HG03064 (cell line): Measurements from ENCODE around the gene PLXDC1.

Experiments used
- ATAC-seq: cut with Tn5 transposase; IDR thresholded peaks from one replicate; pipeline ENCODE4 v1.9.1; 2021; ENCODE audit warnings: low read depth; ENCODE audit not compliant: unreplicated experiment

Gene PLXDC1

DNA sequence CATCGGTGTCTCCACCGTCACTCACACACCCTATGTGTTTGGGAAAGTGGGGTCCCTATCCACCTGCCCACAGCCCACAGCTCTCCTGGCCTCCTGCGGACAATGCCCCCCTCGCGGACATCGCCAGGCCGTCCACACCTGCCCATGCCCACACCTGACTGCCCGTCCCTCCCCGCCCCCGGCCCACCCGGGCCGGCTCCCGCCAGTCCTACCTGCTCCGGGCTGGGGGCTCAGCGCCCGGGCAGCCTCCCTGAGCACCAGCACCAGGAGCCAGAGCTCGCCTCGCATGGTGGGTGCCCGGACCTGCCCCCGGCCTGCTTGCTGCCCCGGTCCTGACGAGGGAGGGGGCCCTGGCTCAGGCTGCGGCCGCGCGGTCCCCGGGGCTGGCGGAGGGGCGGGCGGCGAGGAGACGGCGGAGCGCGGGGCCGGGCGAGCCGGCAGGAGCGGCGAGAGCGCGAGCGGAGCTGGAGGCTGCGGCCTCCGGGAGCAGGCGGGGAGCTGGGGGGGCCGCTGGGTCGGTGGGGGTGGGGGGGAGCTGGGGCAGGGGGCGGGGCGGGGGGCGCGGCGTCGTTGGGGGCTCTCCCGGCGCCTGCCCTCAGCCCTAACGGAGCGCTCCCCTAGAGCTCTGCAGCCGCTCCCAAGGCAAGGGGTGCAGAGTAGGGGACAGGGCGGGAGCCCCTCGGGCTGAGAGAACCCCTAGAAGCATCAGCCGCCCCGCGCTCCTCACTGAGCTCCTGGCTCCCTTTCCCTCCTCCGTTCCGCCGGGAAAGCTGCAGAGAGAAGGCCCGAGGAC lies at the start of gene PLXDC1:
Gene PLXDC1, minus strand, starts transcription at position 488 of the 793 bp plus-strand sequence. Its CDS starts 200 bp downstream, at position 288.
- ATAC-seq: no peak

DNA sequence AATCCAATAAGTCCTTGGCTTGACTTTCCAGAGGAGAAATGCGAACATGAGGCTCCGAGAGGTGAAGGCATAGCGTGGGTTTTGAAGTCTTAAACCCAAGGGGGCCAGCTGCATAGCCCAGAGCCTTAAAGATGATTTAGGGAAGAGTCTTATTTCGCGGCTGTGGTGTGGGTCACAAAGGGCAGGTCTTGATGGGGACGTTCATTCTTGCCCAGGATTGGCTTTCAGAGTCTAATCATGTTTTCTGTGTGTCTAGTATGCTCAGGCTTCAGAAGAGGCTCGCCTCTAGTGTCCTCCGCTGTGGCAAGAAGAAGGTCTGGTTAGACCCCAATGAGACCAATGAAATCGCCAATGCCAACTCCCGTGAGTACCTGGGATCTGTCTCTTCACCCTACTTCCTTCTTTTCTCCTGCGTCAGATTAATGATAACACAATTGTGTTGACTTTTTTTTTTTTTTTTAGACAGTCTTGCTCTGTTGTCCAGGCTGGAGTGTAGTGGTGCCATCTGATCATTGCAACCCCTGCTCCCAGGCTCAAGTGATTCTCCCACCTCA lies 49.6 kb upstream of the PLXDC1 start:
- no peak for ATAC-seq

DNA sequence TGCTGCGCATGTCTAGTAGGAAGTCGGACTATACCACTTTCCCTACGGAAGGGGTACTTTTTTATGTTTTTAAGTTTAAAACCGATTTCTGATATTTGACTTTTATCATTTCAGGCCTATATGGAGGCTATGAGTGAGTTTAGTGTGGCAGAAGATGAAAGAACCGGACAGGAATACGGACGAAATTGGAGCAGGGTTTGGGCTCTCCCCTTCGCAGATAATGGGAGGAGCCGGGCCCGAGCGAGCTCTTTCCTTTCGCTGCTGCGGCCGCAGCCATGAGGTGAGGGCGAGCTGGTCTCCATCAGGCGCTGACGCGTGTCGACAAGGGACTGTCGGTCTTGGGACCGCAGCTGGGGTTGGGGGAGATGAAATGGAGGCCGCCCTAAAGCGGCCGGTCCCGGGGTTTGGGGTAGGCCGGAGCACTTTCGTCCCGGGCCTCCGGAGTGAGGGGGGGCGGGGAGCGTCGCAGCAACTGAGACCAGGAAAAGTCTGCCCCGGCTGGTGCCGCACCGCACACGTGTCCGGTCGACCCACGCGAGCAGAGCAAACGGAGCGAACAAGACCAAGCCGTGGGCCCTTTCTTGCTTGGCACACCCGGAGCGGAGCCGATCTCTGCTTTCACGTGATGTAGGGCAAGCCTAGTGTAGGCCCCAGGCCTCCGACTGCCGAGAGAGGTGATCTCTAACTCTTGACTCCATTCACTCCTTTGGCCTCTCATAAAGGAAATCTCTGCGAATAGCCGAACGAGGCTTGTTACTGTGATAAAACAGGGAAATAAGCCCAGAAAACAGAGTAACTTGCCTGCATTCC lies 48.8 kb upstream of the PLXDC1 start, which contains the start of gene RPL19:
Gene RPL19, plus strand, starts transcription at position 214 of the 810 bp plus-strand sequence. Its CDS starts 62 bp downstream, at position 276.
- ATAC-seq: no peak

DNA sequence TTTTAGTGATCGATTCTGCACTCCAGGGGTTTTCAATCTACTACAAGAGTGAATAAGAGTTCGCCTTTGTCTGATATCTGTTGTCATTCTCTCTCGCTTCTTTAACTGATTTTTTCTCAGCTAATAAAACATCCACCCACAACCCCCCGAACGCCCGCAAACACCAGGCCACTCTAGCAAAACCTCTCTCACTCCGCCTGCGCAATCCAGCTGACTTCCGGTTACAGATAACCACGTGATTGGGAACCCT lies 48.3 kb upstream of the PLXDC1 start:
- no peak for ATAC-seq

DNA sequence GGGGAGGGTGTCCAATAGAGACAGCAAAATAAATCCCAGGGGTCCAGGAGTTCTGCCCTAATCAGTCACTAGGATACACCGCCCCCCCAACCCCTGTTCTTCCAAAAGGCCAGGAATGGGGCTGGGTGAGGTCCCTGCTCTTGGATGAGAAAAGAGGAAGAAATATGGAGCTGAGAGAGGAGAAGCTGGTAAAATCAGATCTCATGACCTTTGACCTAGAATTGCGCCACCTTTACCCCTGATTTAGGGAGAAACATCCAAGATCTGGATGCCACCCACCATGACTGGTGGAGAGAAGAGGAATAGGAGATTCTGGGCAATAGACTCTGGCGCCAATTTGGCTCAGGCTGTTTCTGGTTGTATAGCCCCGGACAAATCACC lies 46.7 kb upstream of the PLXDC1 start:
- ATAC-seq: no peak

DNA sequence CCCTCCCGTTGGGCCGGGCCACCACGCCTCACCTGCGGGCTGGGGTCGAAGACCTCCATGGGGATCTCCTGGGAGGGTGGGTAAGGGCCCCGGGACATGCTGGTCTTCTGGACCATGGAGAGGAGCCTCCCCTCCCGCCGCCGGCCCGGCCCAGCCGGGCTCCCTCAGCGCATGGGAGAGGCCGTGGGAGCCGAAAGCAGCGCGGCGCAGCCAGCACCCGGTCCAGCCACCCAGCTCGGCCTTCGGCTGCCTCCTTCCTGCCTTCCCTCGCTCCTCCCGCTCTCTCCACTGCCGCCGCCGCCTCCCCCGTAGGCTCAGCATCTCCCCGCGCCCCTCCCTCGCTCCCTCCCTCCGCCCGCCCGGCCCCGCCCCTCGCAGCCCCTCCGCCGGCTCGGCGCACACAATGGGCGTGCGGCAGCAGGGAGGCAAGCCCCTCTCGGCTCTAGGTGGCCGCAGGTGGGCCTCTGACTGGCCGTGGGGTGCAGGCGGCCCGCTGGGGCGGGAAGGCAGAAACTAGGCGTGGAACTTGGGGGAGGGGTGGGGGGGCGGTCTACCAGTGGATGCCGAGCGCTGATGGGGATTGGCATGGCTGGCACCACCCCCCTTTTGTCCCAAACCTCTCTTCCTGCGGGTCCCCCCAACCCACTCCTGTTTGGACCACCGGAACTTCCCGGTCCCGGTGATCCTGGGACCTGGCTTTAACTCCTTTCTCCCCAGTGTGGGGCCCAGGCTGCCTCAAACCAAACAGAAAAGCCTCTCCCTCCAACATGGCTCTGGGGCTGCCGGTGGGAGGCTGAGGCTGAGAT lies 46.1 kb upstream of the PLXDC1 start, which contains the start of gene CACNB1:
Gene CACNB1, minus strand, starts transcription at position 290 of the 806 bp plus-strand sequence. Its CDS starts 174 bp downstream, at position 116.
- no peak for ATAC-seq

DNA sequence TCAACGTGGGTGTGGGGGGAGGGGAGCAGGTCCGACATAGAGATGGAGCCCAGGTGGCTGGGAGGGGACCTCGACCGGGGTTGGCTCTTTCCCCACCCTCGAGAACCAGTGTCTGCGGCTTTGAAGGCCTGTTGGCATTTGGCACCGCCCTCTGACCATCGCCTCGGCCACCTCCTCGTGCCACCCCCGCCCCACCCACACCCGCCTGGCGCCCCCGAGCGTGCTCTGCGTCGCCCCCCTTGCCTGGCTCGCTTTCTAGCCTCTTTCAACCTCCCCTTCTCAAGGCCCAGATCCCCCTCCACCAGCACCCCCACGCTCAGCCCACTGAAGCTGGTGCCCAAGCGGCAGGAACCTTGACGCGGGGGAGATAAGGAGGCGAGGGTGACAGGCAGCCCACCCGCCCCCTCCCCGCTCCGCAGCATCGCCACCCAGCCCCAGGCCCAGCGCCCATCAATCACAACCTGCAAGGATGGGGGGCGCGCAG lies 45.4 kb upstream of the PLXDC1 start:
- ATAC-seq: no peak

DNA sequence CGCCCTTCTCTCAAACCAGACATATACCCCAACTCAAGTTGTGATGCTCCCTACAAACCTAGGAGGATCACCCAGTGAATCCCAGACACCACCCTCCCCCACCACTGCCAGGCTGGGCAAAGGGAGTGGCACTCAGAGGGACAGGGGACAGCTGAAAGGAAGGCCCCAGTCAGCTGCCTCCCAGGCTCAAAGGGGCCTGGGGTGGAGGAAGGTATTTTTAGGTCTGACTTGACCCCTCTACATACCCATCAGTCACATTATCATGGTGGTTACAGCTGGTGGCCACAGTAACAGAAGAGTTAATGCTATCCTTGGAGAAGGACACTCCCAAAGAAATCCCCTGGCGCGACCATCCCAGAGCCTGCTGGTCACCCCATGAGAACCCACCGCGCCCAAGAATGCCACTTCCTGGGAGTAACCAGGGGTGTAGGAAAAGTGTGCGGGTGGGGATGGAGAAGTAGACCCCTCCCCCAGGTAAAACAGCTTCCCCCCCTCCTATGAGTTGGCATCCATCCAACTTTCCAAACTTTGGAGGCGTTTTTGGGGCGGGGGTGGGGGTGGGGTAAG lies 44.9 kb upstream of the PLXDC1 start:
- no peak for ATAC-seq

DNA sequence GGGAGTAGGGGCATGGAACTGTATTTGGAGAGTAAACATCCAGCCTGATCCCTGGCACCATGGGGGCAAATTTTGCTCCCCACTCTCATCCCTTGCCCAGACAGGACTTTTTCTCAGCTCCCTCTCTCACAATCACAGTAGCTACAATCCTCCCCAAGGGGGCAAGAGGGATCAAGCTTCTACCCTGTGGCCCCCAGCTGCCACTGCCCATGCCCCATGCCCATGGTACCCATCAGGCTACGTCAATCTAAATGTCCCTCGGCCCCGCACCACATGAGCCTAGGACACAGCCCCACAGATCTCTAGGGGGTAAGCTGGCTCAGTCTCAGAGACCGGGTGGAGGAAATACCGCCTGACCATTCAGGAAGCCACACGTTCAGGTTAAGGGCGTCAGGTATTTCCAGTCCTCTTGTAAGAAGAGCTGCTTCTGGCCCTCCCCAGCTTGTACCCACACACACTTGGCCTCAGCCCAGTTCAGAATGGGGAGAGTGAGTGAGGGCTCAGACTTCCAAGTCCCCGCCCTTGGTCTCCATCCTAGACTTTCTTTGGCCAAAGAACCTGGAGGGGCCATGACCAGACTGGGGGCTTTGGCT lies 44.2 kb upstream of the PLXDC1 start:
- ATAC-seq: no peak

DNA sequence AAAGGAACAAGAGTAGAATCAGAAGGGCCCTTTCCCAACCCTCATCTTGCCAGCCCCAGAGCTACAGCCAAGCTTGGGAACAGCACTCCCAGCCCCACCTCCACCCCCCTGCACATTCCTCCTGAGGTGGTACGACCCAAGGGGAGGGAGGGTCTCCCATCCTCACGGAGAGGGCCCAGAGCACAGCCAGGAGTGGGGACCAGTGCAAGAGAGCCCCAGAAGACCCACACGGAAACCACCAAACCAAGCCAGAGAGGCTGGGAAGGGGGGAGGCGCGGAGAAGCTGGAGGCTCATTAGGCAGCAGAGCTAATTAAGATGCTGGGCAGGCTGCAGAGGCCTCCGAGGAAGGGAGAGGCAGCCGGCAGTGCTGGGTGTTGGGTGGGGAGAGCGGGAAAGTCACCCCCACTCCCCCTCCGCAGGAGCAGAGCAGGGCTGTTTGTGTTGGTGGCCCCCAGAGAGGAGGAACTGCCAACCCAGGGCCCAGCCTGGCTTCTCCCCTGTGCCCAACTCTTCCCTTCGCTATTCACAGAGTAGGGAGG lies 43.6 kb upstream of the PLXDC1 start:
- no peak for ATAC-seq

DNA sequence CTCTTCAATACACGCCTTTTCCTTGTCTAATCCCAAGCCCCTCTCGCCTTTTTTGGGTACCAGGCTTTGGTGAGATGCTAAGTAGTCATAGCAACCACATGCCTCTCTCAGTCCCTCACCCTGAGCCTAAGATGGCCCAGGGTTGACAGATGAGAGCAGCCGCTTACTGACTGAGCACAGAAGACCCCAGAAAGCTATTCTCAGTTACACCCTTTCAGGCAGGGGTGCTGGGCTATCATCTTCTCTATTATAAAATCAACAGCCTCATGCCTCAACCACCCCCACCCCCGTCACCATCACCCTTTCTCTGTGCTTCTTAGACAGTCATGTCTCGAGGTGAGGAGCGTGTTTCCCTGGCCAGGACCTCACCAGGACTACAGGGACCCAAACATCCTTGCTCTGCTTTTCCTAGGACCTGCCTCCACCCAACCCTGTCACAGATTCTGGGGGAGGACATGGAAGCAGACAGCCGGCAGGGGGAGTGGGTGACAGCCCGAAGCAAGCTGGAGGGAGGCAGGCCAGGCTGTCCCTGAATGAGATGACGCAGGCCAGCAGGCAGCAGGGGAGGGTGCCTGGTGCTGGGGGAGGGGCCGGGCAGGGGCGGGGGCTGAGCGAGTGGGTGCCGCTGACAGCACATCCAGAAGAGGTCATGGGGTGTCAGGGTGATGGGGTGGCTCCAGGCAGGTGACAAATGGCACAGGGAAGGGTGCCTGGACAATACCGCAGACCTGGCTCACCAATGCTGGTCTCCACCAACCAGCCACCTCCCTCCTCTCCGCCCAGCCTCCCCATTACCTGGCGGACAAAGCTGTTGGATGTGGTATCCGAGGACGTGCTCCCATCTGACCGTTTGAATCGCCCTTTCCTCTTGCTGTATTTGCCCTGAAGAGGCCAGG lies 42.9 kb upstream of the PLXDC1 start:
- no peak for ATAC-seq

DNA sequence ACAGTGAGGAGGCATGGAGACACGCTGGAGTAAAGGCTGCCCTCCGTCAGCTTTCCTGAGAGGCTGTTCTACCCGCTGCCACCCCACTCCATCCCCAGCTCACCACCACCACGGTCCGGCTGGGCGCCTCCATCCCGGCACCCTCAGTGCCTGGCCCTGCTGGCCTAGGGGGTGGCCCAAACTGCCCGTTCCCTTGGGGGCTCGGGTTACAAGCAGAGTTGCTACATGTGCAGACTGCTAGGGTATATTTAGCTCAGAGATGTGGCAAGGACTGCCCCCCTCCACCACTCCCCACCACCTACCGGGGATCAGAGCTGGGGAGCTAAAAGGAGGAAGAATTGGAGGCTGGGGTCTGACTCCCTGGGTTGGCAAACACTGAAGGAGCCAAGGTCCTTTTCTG lies 41.9 kb upstream of the PLXDC1 start:
- ATAC-seq: no peak

DNA sequence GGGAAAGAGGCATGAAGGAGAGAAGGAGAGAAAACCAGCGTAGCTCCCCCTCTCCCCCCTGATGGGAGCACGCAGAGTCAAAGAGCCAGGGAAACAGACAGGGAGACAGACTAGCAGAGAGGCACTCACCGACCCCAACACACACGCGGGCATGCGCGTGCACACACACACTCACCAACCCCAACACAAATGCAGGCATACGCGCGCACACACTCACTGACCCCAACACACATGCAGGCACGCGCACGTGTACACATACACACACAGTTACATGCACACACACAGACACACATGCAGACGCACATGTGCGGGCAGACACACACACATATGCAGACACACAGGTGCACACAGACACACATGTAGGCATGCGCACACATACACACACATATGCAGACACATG lies 41.5 kb upstream of the PLXDC1 start:
- ATAC-seq: no peak

DNA sequence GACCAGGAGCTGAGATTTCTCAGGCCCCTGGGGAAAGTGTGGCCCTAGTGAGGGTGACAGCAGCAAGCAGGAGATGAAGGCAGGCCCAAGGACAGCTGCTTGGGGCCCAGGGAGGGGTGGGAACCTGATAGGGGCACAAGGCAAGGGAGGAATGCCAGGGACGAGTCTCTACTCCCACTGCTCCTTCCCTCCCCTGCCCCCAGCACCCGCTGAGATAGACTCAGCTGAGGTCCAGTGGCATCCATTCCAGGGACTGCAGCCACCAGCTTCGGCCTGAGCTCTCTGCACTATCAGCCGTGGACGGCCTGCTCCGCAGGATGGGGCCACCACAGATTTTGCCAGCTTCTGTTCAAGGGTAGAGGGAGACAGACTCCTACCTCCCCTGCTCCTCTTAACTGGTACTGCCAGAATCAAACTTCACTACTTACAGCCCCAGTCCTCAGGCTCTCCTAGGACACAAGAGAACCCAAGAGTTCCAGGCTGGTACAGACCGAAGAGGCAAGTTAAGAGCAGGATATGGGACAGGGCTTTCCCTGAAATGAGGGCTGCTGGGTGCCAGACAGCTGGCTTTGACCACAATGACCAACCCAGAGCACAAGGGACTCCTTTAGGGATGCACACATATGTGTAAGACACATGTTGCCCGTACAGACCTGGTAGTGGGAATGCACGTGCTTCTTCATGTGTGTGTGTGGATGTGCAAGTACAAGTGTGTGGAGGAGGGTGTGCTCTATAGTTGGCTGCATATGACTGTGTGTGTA lies 40.5 kb upstream of the PLXDC1 start:
- no peak for ATAC-seq

DNA sequence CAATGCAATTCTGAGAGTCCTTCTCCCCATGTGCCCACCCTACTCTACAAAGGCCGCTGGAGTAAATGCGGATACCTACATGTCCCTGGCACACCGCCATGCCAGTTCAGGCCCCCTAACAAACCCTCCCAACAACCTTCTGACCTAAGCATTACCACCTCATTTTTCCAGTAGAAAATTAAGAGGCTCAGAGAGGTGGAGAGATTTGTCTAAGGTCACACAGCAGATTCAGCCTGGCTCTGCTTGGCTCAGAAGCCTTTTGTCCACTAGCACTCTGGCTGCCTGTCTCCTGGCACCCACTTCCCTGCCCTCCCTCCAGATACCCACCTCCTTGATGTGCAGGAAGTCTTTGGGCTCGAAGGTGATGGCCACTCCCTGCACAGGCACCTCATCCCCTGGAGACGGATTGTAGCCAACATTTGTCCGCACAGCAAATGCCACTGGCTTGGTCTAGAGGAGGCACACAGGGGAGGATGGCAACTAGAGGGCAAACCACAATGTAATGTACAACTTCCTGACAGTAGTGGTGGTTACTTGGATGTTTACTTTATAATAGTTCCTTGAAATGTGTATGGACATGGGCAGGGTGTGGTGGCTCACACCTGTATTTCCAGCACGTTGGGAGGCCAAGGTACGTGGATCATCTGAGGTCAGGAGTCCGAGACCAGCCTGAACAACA lies 35.9 kb upstream of the PLXDC1 start:
- no peak for ATAC-seq

DNA sequence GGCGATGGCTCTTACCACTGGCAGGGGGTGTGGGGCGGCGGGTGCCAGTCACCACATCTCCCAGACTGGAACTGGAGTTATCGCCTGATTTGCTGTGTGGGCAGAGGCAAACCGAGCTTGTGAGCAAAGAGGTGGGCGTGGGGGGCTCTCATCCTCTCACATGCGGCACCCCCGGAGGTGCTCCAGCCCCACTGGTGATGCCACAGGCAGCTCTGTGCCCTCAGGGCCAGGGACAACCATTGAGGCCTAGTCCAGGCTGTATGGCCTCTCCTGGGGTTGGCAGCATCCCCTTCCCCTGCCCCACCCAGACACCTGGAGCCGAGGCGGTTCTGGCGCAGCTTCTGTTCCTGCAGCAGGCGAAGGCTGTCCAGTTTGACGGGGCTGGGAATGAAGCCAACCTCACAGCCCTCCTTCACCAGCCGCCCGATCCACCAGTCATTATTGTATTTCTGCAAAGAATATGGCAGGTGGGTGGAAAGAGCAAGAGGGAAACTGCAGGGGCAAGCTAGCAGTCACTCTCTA lies 35.1 kb upstream of the PLXDC1 start:
- ATAC-seq: no peak

DNA sequence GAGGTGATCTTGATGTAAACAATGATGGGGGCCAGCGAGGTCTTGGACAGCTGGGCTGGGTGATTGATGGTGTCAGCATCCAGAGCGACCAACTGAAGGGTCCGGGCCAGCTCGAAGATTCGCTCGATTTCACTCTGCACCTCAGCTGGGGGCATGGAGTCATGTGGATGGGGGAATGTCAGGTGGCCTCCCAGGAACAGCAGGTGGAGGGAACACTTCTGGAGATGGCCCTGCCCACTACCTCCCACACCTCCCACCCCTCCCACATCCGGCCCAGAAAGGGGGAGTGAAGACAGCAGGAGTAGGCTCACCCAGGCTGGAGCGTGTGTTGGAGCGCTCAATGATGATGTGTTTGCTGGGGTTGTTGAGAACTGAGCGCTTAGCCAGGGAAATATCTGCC lies 32.3 kb upstream of the PLXDC1 start:
- ATAC-seq: no peak
